Measurements from ENCODE around the gene FOXN4.

DNA sequence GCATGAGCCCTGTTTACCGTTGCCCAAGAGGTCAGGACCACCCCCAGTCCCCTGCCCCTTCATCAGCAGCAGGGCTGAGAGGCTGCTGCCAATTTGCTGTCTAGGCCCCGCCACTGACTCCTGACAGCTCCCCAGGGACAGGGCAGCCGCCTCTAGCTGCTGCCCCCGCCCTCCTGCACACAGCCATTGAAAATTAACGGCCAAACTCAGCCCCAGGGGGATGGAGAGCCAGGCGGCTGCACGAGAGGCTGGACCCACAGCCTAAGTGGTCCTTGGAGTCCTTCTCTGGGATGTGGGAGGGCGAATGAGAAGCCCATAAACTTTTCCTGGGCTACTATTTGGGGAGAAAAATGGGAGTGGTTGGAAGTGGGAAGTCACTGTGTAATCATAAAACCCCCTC is 4.6 kb downstream of the FOXN4 start:
- TF ChIP-seq EZH2 (IDR thresholded peaks at IDR 0.05; ENCODE audit: borderline replicate concordance, low read depth, low read length, severe bottlenecking) (no peak), CTCF (IDR thresholded peaks at IDR 0.05; ENCODE audit: borderline replicate concordance, extremely low read depth, low read length, poor library complexity, severe bottlenecking) (no peak)
